Amniotic epithelial cell (primary cell): Measurements from ENCODE around the gene FBXW5.

ENCODE experiments used
- DNase-seq: peaks from one replicate; pipeline ENCODE4 v3.0.0-alpha.2; 2010; ENCODE audit warnings: low read depth

The FBXW5 gene, protein sequence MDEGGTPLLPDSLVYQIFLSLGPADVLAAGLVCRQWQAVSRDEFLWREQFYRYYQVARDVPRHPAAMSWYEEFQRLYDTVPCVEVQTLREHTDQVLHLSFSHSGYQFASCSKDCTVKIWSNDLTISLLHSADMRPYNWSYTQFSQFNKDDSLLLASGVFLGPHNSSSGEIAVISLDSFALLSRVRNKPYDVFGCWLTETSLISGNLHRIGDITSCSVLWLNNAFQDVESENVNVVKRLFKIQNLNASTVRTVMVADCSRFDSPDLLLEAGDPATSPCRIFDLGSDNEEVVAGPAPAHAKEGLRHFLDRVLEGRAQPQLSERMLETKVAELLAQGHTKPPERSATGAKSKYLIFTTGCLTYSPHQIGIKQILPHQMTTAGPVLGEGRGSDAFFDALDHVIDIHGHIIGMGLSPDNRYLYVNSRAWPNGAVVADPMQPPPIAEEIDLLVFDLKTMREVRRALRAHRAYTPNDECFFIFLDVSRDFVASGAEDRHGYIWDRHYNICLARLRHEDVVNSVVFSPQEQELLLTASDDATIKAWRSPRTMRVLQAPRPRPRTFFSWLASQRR

DNA sequence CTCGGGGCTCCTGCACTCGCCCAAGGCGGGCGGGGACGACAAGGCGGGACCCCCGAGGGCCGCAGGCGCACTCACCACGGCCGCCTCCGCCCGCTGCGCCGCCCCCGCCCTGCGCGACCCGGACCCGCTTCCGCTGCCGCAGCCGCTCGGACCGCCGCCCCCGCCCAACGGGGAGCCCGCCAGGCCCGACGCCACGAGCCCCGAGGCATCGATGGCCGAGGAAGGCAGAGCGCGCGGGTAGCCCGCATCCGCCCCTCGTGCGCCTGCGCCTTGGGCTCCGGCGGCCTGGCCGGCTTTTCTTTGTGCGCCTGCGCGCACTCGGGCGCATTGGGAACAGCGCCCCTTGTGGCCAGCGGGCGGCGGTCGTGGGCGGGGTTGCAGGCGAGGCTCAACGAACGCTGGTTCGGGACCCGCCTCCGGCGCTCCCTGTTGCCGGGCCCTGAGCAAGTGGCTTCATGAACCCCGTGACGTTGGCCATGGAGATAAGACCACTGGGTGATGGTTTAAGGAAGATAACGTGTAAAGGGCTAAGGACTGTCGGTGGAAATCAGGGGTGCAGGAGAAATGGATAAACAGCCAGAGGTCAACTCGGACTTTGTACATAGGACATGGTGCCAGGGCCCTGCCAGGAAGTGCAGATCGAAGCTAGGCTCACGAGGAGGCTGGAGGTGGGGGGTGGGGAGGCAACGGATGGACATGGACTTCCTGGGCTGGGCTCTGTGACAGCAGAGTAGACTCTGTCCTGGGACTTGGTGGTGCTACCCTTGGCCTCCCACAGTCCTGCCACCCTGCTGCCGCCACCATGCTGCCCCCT, at the start of gene FBXW5, which contains the start of gene C8G:
Gene FBXW5 (minus strand): TSS at position 220 of the 814 bp plus-strand sequence. CDS start 655 bp downstream, outside the sequence.
Gene C8G (plus strand): TSS at position 725 of the 814 bp plus-strand sequence. CDS start 78 bp downstream, at position 803.
- peak; percentile 80 for DNase-seq

DNA sequence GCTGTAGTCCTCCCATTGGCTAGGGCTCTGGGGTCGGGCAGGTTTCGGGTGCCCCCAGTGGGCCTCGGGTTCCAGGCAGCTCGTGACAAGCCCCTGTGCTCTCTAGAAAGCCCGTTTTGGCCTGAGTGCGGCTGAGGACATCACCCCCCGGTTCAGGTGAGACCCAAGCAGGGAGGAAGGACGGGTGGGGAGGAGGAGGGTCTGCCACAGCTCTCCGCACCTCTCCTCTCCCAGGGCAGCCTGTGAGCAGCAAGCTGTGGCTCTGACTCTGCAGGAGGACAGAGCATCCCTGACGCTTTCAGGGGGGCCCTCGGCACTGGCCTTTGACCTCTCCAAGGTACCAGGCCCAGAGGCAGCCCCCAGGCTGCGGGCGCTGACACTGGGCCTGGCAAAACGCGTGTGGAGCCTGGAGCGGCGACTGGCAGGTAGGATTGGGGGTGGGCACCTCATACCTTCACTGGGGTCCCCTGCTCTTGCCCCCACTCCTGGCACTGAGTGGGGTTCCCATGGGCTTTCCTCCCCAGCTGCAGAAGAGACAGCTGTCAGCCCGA, 48.4 kb upstream of the FBXW5 start:
- DNase-seq, result no peak

DNA sequence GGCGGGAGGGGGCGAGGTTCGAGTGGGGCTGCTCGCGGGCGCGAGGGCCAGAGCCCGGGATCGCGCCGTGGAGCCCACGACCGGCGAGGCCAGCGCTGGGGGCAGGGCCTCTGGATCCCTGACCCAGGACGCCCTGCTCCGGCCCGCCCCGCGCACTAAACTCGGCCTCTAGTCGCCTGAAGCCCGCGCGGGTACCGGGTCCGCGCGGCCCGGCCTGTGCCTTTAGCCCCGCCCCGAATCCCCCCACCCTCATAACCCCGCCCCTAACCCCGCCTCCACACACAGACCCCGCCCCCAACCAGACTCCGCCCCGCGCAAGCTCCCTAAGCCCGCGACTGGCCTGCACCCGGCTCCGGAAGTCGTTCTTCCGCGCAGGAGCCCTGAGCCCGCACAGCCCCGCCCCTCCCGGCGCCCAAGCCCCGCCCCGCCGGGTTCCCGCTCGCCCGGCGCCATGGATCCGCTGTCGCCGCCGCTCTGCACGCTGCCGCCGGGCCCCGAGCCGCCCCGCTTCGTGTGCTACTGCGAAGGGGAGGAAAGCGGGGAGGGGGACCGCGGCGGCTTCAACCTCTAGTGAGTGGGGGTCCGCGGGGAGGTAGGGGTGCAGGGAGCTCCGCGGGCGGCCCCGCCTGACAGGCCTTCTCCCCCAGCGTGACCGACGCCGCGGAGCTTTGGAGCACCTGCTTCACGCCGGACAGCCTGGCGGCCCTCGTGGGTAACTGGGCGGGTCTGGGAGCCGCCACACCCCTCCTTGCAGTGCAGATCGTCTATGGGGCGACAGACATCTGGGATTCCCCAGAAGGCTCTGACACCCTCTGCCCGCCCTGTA, 47.7 kb upstream of the FBXW5 start, which contains the start of gene PAXX:
Gene PAXX (plus strand): TSS at position 430 of the 826 bp plus-strand sequence. CDS start 22 bp downstream, at position 452.
- DNase-seq, result peak; percentile 87

DNA sequence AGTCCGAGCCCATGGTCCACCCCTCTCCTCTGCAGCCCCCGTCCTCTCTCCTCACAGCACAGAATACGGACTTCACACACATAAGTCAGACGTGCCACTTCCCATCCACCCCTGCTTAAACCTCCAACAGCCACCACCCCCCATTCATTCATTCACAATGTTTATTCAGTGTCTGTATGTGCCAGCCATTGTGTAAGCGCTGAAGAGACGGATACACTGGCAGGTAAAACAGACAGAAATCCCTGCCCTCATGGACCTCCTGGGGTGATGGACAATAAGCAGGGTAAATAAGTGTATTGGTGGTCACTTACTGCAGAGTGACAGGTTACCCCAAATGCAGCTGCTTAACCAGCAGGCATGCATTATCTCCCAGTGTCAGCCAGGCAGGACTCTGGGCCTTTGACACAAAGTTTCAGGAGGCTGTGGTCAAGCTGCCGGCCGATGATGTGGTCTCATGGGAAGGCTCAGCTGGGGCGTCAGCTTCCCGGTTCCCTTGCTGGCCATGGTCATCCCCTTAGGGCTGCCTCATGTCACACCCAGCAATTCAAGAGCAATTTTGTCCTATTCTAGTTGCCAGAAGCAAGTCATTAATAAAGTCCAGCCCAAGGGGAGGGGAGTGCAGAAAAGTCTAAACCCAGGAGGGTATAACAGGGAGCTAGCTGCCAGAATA, 45.8 kb upstream of the FBXW5 start:
- DNase-seq, result no peak

DNA sequence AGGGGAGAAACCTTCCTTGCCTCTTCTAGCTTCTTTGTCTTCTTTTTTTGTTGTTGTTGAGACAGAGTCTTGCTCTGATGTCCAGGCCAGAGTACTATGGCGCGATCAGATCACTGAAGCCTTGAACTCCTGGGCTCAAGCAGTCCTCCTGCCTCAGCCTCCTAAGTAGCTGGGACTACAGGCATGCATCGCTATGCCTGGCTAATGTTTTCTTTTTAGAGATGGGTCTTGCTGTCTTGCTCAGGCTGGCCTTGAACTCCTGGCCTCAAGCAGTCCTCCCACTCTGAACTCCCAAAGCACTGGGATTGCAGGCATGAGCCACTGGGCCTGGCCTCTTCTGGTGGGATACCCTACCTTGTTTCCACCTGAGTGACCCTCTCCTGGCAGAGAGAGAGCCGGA, 44.3 kb upstream of the FBXW5 start:
- no peak for DNase-seq

DNA sequence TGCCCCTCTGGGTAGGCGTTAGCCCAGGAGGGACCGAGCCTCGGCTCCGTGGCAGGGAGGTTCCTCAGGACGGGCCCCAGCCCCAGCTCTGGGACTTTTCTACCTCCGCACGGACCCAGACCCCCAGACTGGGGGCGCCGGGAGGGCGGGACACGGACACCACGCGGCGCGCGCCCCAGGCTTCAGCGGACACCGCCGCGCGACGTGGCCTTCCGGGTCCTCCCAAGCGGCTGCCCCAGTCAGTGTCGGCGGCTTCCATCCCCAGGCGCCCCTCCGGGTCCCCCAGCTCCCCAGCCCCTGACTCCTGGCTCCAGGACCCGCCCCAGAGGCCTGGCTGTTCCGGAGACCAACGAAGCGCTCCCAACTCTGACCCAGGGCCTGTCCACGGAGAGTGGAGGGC, 41.3 kb upstream of the FBXW5 start:
- no peak for DNase-seq

DNA sequence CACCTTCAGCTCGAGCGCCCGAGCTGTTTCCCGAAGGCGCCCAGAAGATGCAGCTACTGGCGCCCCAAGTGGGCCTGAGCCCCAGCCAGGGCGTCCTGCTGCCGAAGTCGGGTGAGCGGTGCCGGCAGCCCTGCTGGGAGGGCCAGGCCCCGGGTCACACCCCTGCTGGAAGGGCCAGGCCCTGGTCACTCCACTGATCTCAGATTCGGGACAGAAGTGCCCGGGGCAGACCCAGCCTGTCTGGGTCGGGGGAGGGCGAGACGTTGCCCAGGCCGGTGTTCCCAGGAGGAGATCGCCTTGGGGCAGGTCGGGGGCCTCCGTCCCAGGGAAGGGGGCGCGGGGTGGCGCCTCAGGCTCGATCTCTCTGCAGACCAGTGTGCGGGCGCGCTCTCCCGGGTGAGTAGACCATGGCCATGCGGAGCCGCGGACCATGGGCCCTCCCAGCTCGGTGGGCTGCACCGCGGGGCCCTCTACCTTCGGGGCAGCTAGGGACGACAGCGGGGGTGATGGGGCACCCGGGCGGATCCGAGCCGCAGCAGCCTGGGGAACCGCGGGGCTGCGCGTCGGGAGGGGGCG, 40.6 kb upstream of the FBXW5 start:
- DNase-seq, result no peak

DNA sequence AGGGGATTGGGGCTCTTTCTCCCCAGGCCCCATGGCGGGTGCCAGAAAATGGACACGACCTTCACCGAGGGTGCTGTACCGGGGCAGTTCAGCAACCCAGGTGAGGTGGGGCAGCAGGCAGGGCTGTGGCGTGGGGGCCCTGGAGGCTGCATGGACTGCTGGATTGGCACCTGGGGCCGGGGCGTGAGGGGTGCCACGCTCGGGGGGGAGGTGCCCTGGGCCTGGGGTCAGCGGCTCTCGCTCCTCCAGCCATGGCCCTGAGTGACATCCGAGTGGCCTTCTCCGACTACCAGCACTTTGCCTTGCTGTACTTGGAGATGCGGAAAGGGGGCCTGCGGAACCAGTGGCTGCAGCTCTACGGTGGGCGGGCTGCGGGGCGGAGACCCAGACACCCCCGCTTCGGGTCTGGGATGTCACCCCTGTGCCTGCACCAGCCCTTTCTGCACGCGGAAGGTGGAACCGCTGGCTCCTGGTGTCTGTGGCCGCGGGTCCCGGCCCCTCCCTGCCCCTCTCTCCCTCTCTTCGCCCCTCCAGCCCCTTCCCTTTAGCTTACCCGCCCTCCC, 40.0 kb upstream of the FBXW5 start:
- no peak for DNase-seq

DNA sequence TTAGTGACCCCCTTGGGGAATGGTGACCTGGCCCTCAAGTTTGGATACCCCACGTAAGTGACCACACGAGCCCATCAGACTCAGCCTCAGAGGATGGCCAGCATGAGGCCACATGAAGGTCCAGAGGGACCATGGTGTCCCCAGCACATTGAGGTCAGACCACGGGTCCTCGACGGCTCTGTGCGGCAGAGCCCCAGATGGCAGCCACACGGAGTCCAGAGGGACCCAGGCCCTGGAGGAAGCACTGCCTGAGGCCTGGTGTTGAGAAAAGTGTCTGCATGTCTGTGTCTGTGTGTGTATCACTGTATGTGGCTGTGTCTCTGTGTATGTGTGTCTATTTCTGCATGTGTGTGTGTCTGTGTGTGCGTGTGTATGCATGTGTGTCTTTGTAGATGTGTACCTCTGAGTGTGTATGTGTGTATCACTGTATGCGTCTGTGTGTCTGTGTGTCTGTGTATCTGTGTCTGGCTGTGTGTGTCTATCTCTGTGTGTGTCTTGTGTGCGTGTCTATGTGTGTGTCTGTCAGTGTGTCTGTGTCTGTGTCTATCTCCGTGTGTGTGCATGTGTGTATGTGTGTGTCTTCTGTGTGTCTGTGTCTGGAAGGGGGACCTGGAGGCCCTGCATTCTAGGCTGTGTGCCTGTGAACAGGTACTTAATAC, 39.2 kb upstream of the FBXW5 start:
- peak; percentile 41 for DNase-seq

DNA sequence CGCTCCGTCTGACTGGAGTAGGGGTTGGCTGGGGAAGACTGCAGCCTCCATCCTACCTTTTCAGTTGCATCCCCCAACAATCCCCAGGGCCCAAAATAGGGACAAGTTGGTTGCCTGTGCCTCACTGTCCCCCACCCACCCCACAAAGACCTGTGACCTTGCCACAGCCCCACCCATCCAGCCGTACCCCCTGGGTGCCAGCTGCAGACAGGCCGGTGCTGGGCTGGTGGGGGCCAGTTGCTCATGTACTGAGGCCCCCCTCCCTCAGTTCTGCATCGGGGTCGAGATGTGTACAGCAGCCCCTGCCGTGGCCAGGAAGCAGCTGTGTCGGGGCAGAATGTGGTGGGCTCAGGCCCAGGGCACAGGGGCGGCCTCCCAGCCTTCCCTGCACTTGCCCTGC, 38.6 kb upstream of the FBXW5 start:
- no peak for DNase-seq

DNA sequence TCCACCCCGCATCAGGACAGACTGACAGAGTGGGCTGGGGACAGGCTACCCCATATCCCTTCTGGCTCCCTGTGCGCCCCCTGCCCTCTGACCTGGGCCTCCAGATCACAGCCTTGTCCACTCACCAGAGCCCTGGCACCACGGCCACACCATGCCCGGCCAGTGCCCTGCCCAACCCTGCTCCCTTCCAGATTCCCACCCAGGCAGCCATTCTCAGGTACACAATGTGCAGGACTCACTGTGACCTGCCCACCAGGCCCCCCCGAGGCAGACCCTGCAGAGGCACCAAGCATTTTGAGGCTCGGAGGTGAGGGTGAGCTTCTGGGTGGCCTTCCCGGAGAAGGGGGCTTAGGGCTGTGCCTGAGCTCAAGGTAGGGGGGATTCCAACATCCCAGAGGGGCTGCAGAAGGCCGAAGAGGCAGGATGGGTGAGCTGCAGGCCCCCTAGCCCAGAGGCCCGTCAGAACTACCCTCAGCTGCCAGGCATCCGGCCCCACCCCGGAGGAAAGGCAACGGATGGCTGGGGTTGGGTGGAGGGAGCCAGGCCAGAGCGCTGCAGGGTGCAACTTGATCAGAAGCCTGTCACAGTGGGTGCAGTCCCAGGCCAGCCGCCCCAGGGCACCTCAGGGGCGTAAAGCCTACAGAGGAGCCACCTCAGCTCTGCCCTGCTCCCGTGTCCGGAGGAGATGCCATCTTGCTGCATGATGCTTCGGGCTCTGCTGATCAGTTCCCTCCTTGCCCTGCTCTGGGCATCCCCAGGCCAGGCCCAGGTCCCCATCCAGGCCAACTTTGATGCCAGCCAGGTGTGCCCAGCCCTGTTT, 37.9 kb upstream of the FBXW5 start, which contains the start of gene LCNL1:
Gene LCNL1 (plus strand): TSS at position 762 of the 820 bp plus-strand sequence. CDS start 594 bp downstream, outside the sequence.
- no peak for DNase-seq

DNA sequence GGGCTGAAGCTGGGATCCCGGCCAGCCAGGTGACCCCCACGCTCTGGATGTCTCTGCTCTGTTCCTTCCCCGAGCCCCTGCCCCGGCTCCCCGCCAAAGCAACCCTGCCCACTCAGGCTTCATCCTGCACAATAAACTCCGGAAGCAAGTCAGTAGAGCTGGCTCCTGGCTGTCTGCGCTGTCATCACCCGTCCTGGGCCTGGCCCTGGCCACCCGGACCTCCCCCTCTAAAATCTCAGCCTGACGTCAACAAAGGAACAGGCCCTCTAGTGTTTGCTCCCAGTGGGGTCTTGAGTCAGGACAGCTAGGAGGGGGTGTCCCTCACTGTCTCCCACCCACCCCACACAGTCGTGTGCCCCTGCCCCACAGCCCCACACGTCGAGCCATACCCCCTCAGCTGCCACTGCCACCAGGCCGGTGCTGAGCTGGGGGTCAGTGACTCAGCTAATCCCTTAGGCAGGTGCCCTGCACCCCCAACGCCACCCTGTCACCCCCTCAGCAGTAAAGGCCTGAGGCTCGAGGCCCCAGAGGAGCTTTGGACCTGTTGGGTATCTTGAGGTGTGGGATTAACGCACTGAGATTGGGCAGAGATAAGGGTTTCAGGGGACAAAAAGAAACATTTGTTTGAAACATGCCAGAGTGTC, 37.2 kb upstream of the FBXW5 start:
- DNase-seq, result no peak

DNA sequence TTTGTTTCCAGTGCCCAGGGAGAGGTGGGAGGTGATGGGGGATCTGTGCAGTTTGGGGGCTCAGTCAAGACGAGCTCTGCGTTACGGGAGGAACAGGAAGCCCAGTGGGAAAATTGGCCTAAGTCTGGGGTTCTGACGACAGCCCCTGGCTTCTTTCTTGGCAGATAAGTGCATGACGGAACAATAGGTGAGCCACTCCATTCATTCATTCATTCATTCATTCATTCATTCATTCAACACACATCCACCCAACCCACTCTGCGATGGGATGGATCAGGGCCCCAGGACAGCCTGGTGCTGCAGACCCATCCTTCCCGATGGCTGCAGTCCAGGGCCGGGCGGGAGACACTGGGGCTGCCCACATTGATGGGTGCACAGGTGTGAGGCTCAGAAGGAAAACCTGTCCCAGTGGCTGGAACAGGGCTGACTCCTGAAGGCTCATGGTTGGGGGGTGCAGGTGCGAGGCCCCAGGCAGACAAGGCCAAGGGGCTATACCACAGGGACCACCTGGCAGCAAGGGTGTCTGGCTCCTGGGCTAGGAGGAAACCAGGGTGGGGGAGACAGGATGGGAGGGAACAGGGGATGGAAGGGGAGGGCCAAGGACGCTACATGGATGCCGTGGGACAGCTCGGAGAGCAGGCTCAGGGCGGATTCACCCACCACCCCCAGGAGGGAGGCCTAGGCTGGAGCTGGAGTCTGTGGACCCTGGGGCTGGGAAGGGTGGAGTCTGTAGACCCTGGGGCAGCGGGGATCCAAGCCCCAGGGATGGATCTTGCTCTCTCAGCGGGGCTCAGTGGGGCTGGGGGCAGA, 36.3 kb upstream of the FBXW5 start:
- no peak for DNase-seq

DNA sequence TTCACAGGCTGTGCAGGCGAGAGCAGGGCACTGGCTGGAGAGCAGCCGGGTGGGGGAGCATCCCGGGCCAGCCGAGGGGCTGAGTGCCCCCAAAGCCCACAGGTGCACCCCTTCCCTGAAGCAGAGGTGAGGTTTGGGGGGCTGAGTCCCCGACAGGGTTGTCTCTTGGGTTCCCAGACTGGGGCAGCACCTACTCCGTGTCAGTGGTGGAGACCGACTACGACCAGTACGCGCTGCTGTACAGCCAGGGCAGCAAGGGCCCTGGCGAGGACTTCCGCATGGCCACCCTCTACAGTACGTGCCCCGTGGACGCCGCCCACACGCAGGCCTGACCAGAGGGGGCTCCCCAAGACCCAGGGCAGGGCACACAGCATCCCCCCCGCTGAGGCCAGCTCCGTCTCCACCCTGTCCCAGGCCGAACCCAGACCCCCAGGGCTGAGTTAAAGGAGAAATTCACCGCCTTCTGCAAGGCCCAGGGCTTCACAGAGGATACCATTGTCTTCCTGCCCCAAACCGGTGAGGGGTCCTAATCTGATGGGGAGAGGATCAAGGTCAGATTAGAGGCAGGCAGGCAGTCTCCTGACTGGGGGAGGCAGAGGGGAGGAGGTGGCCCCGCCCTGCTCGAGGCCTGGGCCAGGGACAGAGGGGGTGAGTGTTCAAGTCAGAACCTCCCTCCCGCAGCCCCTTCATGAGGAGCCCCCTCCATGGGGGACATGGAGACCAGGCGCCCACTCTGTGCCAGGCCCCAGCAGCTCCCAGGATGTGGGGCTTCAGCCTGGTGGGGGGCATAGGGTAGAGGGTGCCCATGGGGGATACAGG, 35.4 kb upstream of the FBXW5 start:
- DNase-seq, result no peak

DNA sequence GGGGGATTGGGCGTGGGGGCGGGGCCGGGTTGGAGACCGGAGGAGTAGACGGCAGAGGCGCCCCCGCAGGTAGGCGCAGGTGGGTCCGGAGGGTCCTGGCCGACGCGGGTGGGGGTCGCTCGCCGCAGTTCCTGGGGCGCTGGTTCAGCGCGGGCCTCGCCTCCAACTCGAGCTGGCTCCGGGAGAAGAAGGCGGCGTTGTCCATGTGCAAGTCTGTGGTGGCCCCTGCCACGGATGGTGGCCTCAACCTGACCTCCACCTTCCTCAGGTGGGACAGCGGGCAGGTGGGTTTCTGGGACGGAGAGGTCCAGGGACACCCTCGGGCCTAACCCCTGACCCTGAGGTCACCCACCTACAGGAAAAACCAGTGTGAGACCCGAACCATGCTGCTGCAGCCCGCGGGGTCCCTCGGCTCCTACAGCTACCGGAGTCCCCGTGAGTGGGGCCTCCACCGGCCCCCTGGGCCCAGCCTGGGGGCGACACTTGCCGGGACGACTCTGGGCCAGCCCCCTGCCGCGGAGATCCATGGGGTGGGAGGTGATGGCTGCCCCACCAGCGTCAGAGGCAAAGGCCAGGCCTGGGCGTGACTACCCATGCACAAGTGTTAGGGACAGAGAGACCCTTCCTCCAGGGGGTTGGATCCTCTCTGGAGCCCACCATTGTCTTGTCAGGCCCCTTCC, 34.5 kb upstream of the FBXW5 start:
- no peak for DNase-seq
